ENCODE measurements around the gene SYT9.

The SYT9 gene

GRCh38 chr11:7254731-7255291 lies 3.1 kb downstream of the SYT9 start:
- peaks cover 2% of the 10 kb centered on the region for H3K4me1 Mint-ChIP-seq
- H3K9me3 Mint-ChIP-seq, result peaks cover 1% of the 10 kb centered on the region
- no peaks in the 10 kb centered on the region for H3K36me3 Mint-ChIP-seq
- peaks cover 16% of the 10 kb centered on the region for H3K27me3 Mint-ChIP-seq
- no peak overlapping the region for H3K27ac Mint-ChIP-seq
- no peak overlapping the region for H3K4me3 Mint-ChIP-seq
- ATAC-seq (ENCODE audit: low read depth) (no peak), DNase-seq (ENCODE audit: low spot score in 2 of 2) (no peak)

GRCh38 chr11:7256943-7257342 lies 5.2 kb downstream of the SYT9 start:
- H3K27me3 Mint-ChIP-seq, result peaks cover 12% of the 10 kb centered on the region
- ATAC-seq (ENCODE audit: low read depth) (no peak), DNase-seq (ENCODE audit: low spot score in 2 of 2) (no peak)
- H3K9me3 Mint-ChIP-seq, result no peaks in the 10 kb centered on the region
- no peak overlapping the region for H3K4me3 Mint-ChIP-seq
- H3K27ac Mint-ChIP-seq, result no peak overlapping the region
- H3K4me1 Mint-ChIP-seq, result peaks cover 2% of the 10 kb centered on the region
- no peaks in the 10 kb centered on the region for H3K36me3 Mint-ChIP-seq

GRCh38 chr11:7257724-7258123 lies 6.0 kb downstream of the SYT9 start:
- Mint-ChIP-seq H3K9me3 (no peaks in the 10 kb centered on the region), H3K27me3 (peaks cover 12% of the 10 kb centered on the region), H3K27ac (no peak overlapping the region), H3K36me3 (no peaks in the 10 kb centered on the region), H3K4me1 (no peaks in the 10 kb centered on the region), H3K4me3 (no peak overlapping the region)
- ATAC-seq (ENCODE audit: low read depth) (no peak), DNase-seq (ENCODE audit: low spot score in 2 of 2) (no peak)

GRCh38 chr11:7261578-7261977 lies 9.9 kb downstream of the SYT9 start:
- no peak for ATAC-seq (ENCODE audit: low read depth)
- H3K9me3 Mint-ChIP-seq, result no peaks in the 10 kb centered on the region
- no peak overlapping the region for H3K4me3 Mint-ChIP-seq
- no peak overlapping the region for H3K27ac Mint-ChIP-seq
- no peaks in the 10 kb centered on the region for H3K4me1 Mint-ChIP-seq
- no peaks in the 10 kb centered on the region for H3K36me3 Mint-ChIP-seq
- no peak for DNase-seq (ENCODE audit: low spot score in 2 of 2)
- H3K27me3 Mint-ChIP-seq, result peaks cover 5% of the 10 kb centered on the region

- Mint-ChIP-seq H3K27me3 (peaks cover 5% of the 10 kb centered on the region), H3K9me3 (no peaks in the 10 kb centered on the region), H3K27ac (no peak overlapping the region), H3K4me3 (no peak overlapping the region), H3K4me1 (no peaks in the 10 kb centered on the region), H3K36me3 (no peaks in the 10 kb centered on the region)
- ATAC-seq (ENCODE audit: low read depth) (no peak), DNase-seq (ENCODE audit: low spot score in 2 of 2) (no peak)
Observed at GRCh38 chr11:7262672-7263071, 11.0 kb downstream of the SYT9 start.

- Mint-ChIP-seq H3K4me1 (no peaks in the 10 kb centered on the region), H3K9me3 (no peaks in the 10 kb centered on the region), H3K4me3 (no peak overlapping the region), H3K36me3 (no peaks in the 10 kb centered on the region), H3K27ac (no peak overlapping the region), H3K27me3 (peaks cover 3% of the 10 kb centered on the region)
- DNase-seq (ENCODE audit: low spot score in 2 of 2), result no peak
- no peak for ATAC-seq (ENCODE audit: low read depth)
Observed at GRCh38 chr11:7263842-7264241, 12.1 kb downstream of the SYT9 start.

- no peak for DNase-seq (ENCODE audit: low spot score in 2 of 2)
- H3K27ac Mint-ChIP-seq, result no peak overlapping the region
- H3K36me3 Mint-ChIP-seq, result no peaks in the 10 kb centered on the region
- H3K27me3 Mint-ChIP-seq, result peaks cover 2% of the 10 kb centered on the region
- H3K9me3 Mint-ChIP-seq, result no peaks in the 10 kb centered on the region
- ATAC-seq (ENCODE audit: low read depth), result no peak
- no peak overlapping the region for H3K4me3 Mint-ChIP-seq
- no peaks in the 10 kb centered on the region for H3K4me1 Mint-ChIP-seq
Observed at GRCh38 chr11:7268758-7269157, 17.1 kb downstream of the SYT9 start.

GRCh38 chr11:7270233-7270865 lies 18.6 kb downstream of the SYT9 start:
- no peaks in the 10 kb centered on the region for H3K9me3 Mint-ChIP-seq
- no peaks in the 10 kb centered on the region for H3K36me3 Mint-ChIP-seq
- peaks cover 7% of the 10 kb centered on the region for H3K27me3 Mint-ChIP-seq
- H3K4me1 Mint-ChIP-seq, result no peaks in the 10 kb centered on the region
- no peak for ATAC-seq (ENCODE audit: low read depth)
- H3K4me3 Mint-ChIP-seq, result no peak overlapping the region
- no peak for DNase-seq (ENCODE audit: low spot score in 2 of 2)
- H3K27ac Mint-ChIP-seq, result no peak overlapping the region

- no peak overlapping the region for H3K4me3 Mint-ChIP-seq
- no peak for ATAC-seq (ENCODE audit: low read depth)
- no peak for DNase-seq (ENCODE audit: low spot score in 2 of 2)
- no peaks in the 10 kb centered on the region for H3K4me1 Mint-ChIP-seq
- H3K36me3 Mint-ChIP-seq, result peaks cover 2% of the 10 kb centered on the region
- H3K27me3 Mint-ChIP-seq, result peaks cover 15% of the 10 kb centered on the region
- no peaks in the 10 kb centered on the region for H3K9me3 Mint-ChIP-seq
- no peak overlapping the region for H3K27ac Mint-ChIP-seq
Observed at GRCh38 chr11:7272373-7272772, 20.7 kb downstream of the SYT9 start.

- peaks cover 2% of the 10 kb centered on the region for H3K36me3 Mint-ChIP-seq
- no peaks in the 10 kb centered on the region for H3K4me1 Mint-ChIP-seq
- DNase-seq (ENCODE audit: low spot score in 2 of 2) (no peak), ATAC-seq (ENCODE audit: low read depth) (no peak)
- H3K27ac Mint-ChIP-seq, result no peak overlapping the region
- H3K9me3 Mint-ChIP-seq, result no peaks in the 10 kb centered on the region
- H3K27me3 Mint-ChIP-seq, result peaks cover 15% of the 10 kb centered on the region
- H3K4me3 Mint-ChIP-seq, result no peak overlapping the region
Observed at GRCh38 chr11:7275133-7275532, 23.4 kb downstream of the SYT9 start.

GRCh38 chr11:7278314-7278917 lies 26.7 kb downstream of the SYT9 start:
- no peak for DNase-seq (ENCODE audit: low spot score in 2 of 2)
- no peak overlapping the region for H3K4me3 Mint-ChIP-seq
- H3K4me1 Mint-ChIP-seq, result no peaks in the 10 kb centered on the region
- no peak overlapping the region for H3K27ac Mint-ChIP-seq
- H3K27me3 Mint-ChIP-seq, result peaks cover 14% of the 10 kb centered on the region
- no peaks in the 10 kb centered on the region for H3K9me3 Mint-ChIP-seq
- H3K36me3 Mint-ChIP-seq, result peaks cover 2% of the 10 kb centered on the region
- peak; percentile 29 for ATAC-seq (ENCODE audit: low read depth)

- H3K27ac Mint-ChIP-seq, result no peak overlapping the region
- H3K27me3 Mint-ChIP-seq, result peaks cover 15% of the 10 kb centered on the region
- H3K4me1 Mint-ChIP-seq, result no peaks in the 10 kb centered on the region
- peaks cover 2% of the 10 kb centered on the region for H3K36me3 Mint-ChIP-seq
- peaks cover 3% of the 10 kb centered on the region for H3K9me3 Mint-ChIP-seq
- no peak for DNase-seq (ENCODE audit: low spot score in 2 of 2)
- ATAC-seq (ENCODE audit: low read depth), result no peak
- H3K4me3 Mint-ChIP-seq, result no peak overlapping the region
Observed at GRCh38 chr11:7279676-7280075, 28.0 kb downstream of the SYT9 start.

- Mint-ChIP-seq H3K9me3 (peaks cover 9% of the 10 kb centered on the region), H3K27me3 (peaks cover 8% of the 10 kb centered on the region), H3K36me3 (peaks cover 1% of the 10 kb centered on the region), H3K27ac (no peak overlapping the region), H3K4me1 (no peaks in the 10 kb centered on the region), H3K4me3 (no peak overlapping the region)
- DNase-seq (ENCODE audit: low spot score in 2 of 2) (no peak), ATAC-seq (ENCODE audit: low read depth) (no peak)
Observed at GRCh38 chr11:7281079-7281478, 29.4 kb downstream of the SYT9 start.

GRCh38 chr11:7281809-7282208 lies 30.1 kb downstream of the SYT9 start:
- Mint-ChIP-seq H3K4me3 (no peak overlapping the region), H3K27me3 (peaks cover 7% of the 10 kb centered on the region), H3K4me1 (no peaks in the 10 kb centered on the region), H3K9me3 (peaks cover 12% of the 10 kb centered on the region), H3K27ac (no peak overlapping the region), H3K36me3 (peaks cover 2% of the 10 kb centered on the region)
- ATAC-seq (ENCODE audit: low read depth) (no peak), DNase-seq (ENCODE audit: low spot score in 2 of 2) (no peak)

- DNase-seq (ENCODE audit: low spot score in 2 of 2) (no peak), ATAC-seq (ENCODE audit: low read depth) (no peak)
- Mint-ChIP-seq H3K27me3 (peaks cover 9% of the 10 kb centered on the region), H3K4me3 (no peak overlapping the region), H3K36me3 (peaks cover 2% of the 10 kb centered on the region), H3K4me1 (no peaks in the 10 kb centered on the region), H3K27ac (no peak overlapping the region), H3K9me3 (peaks cover 22% of the 10 kb centered on the region)
Observed at GRCh38 chr11:7286178-7286577, 34.5 kb downstream of the SYT9 start.
